GM12874 (cell line): ENCODE data around the gene OR13J1.

Source experiments
- CTCF ChIP-seq: IDR thresholded peaks from 2 replicates; pipeline ENCODE4 v1.5.1; 2011; ENCODE audit warnings: low read depth, mild to moderate bottlenecking, control low read depth, low read length, moderate library complexity; ENCODE audit not compliant: insufficient read depth

The OR13J1 gene, protein sequence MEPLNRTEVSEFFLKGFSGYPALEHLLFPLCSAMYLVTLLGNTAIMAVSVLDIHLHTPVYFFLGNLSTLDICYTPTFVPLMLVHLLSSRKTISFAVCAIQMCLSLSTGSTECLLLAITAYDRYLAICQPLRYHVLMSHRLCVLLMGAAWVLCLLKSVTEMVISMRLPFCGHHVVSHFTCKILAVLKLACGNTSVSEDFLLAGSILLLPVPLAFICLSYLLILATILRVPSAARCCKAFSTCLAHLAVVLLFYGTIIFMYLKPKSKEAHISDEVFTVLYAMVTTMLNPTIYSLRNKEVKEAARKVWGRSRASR

DNA sequence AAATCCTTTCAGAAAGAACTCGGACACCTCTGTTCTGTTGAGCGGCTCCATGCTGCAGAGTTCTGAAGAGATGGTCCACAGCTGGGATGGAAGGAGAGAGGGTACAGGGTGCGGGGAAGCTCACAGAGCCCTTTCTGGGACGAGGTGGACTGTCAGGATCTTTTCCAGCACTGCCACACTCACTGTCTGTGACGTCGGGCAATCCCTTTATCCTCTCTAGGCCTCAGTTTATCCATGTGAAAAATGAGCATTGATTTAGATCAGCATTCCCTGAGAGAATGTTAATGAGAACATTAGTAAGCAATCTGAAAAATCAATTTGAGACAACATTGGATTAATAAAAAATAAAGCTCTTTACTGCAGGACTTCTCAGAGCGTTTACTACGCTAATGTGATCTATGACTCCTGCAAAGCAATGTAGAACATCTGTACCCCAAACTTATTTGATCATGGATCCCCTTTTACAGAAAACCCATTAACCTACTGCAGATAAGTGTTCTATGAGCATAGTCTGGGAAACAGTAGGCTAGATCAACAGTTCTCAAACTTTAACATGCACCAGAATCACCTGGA, at the start of gene OR13J1:
OR13J1 (minus strand) TSS at position 51 of the 573 bp plus-strand sequence; CDS start at position 51, 0 bp downstream.
- no peak for TF ChIP-seq CTCF

GRCh38 chr9:35919212-35920008, 49.2 kb upstream of the OR13J1 start:
- TF ChIP-seq CTCF: no peak

- TF ChIP-seq CTCF: no peak
Observed at GRCh38 chr9:35918780-35919179, 48.6 kb upstream of the OR13J1 start.

DNA sequence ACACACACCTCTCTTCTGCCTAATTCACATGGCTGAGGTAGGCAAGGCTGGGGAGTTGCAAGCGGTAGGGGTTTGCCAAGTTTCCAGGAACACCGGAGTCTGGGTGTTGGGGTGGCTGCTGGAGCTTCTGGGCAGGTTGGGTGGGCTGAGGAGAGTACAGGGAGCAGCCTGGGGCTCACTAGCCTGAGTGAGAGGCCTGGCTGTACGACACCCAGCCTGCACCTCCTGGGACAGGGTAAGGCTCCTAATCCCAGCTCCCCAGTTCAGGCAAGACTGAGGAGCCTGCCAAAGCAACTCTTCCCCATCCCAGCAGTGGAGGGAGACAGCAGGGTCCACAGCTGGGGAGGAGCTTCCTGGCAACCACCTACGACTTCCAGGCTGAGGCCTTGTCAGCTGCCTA, 47.1 kb upstream of the OR13J1 start:
- TF ChIP-seq CTCF: no peak

GRCh38 chr9:35915681-35916294, 45.6 kb upstream of the OR13J1 start:
- no peak for TF ChIP-seq CTCF

DNA sequence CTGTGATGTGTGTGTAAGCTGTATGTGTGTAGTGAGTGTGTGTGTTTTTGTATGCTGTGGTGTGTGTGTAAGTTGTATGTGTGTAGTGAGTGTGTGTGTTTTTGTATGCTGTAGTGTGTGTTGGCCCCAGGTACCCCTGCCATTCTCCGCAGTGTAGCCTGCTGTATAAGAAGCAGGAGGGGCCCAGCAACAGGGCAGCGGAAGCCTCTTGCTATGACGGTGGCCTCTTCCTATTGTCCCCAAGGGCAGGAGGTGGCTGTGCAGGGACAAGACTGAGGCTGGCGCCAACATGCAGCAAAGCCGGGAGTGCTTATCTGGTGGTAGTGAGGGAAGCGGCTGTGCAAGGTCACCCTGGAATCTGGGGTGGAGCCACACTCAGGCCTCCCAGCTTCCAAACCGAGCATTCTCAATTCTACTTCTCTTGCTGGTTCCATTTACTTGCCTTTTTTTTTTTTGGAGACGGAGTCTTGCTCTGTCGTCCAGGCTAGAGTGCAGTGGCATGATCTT, 44.2 kb upstream of the OR13J1 start:
- TF ChIP-seq CTCF: no peak
